Epidermal melanocyte (primary cell): ENCODE results near the gene FGF6.
"Not testable (repeated sequence)": the region's sequence is repeated elsewhere in the genome, so short reads cannot be mapped to it uniquely, and the experiment has no call there.

Experiments used
- DNase-seq: peaks from one replicate; pipeline ENCODE4 v3.0.0; 2011; ENCODE audit warnings: low spot score; ENCODE audit not compliant: insufficient read length

FGF6 gene, protein sequence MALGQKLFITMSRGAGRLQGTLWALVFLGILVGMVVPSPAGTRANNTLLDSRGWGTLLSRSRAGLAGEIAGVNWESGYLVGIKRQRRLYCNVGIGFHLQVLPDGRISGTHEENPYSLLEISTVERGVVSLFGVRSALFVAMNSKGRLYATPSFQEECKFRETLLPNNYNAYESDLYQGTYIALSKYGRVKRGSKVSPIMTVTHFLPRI

GRCh38 chr12:4445156-4446101, at the start of gene FGF6:
FGF6 (minus strand) TSS chr12:4445815; CDS start chr12:4445570, 245 bp downstream.
- DNase-seq = no peak

- no peak for DNase-seq
Measured at GRCh38 chr12:4490973-4491372, 45.4 kb upstream of the FGF6 start.

DNA sequence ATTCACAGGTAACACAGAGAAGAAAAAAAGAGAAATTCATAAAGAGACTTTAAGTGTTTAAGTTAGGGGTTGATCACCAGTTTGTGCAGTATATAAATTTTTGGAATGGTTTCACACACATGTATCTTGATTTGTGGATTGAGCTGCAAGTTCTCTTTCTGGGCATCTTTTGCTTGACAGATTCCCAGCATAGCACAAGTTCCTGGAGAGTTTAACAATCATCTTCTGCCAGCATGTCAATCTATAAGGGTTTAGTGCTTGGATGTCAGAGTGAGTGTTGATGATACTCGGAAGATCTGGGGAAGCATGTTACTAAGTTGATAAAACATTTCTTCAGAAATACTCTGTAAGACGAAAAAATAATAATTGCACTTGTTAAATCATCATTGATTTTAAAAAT, 43.9 kb upstream of the FGF6 start:
- no peak for DNase-seq

- DNase-seq = no peak
Measured at GRCh38 chr12:4486980-4487379, 41.4 kb upstream of the FGF6 start.

GRCh38 chr12:4486049-4486699, 40.6 kb upstream of the FGF6 start:
- DNase-seq = no peak

DNA sequence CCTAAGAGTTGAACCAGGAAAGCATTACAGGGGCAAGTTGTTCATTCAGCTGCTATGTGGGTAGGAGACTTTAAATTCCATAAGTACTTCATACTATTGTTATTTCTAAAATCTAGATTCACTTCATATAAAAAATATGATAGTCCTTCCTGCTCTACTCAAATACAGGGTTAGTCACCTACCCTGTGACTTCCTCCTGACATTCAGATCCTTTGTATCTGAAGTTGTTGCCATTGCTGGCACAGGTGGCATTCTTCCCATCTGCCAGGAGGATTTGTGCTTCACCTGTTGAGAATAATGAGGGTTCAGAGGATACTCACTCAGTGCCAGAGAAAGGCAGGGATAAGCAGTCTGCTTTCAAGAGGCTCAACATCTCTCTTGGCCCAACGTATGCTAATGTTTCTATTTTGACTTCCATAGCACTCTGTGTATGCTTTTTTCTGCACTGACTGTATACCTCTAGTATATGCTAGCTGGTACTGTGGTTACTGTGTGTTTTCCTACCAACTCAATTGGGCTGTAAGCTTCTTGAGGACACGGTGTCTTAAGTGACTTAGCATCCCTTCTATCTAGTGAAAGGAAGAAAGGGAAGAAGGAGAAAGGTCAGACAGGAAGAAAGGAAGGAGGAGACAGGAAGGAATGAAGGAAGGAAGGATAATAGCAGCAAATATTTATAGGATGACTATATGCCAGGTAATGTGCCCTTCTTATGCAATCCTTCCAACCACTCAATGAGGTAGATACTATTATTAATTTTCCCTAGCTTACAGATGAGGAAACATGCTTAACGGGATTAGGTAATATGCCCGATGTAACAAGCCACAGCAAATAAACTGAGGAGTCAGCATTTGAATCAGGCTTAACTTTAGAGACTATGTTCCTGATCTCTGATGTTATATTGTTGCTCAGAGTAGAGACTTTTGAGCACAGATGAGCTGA, 38.5 kb upstream of the FGF6 start:
- DNase-seq = no peak

DNA sequence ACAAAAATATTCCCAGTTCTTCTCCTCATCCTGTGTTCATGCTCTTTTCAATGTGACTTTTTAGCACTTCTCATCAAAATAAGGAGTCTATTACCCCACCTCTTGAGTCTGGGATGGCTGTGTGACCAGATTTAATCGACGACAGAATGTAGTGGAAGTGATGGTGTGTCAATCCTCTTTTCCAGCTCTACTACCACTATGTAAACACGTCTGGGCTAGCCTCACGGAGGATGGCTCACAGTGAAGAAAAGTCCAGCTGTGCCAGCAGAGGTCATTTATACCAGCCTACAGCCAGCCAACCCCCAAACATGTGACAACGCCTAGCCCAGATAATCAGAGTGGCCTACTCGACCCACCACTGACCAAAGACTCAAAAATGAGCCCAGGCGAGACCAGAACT, 37.3 kb upstream of the FGF6 start:
- no peak for DNase-seq

DNA sequence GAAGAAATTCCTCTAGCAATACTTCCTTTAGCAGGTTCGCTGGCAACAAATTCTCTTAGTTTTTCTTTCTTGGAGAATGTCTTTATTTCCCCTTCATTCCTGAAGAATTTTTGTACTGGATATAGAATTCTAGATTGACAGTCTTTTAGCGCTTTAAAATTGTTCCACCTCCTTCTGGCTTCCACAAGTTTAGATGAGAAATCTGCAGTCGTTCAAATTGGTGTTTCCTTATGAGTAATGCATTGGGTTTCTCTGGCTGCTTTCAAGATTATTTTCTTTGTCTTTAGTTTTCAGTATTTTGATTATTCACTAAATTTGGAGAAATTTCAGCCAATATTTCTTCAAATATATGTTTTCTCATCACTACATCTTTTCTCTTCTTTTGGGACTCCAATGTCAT, 33.3 kb upstream of the FGF6 start:
- no peak for DNase-seq

DNA sequence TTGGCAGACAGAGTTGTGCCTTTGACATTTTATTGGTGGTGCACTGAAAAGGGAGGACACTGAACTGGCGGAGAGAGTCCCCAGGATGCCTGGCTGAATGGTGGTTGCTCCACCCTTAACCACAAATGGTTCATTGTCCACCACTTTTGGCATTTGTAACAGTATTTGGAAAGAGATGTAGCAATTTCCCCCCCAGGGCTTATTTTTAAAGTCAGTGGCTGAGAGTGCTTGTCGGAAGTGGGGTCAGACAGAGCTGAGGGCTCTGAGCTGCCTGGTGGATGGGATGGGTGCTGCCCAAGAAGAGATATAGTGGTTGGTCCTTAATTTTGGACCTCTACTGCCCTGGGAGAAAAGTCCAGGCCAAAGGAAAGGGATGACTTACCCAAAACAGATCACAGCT, 31.5 kb upstream of the FGF6 start:
- DNase-seq = no peak

DNA sequence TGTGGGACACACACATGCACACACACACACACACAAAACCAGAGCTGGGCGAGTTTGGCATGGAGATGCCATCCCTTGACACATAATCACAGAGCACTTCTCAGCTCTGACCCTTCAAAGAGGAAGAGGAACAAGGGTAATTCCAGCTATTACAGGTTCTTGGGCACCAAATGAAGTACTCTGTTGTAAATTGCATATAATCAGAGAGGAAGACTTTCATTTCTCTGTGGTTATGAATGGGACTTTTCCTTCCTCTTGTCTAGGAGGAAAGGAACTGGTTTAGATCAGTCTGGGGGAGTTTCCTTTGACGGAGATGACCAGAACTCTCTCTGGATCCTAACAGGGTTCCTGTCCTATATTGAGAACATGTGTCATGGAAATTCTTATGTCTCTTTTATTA, 26.4 kb upstream of the FGF6 start:
- no peak for DNase-seq

DNA sequence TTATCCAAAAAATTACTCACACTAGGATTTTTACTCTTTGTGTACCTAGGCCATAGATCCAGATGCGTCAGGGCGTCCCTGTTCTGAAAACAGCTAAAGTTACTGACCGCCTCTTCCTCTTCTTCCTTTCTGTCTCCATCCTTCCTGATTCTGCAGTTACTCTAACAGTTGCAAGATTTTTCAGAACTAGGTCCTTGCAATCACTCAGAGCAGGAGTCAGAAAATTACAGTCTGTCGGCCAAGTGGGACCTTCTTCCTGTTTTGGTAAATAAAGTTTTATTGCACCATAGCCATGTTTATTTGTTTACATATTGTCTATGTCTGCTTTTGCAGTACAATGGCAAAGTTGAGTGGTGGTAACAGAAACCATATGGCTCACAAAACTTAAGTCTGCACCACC, 25.6 kb upstream of the FGF6 start:
- no peak for DNase-seq

- DNase-seq = no peak
Measured at GRCh38 chr12:4468994-4469393, 23.4 kb upstream of the FGF6 start.

DNA sequence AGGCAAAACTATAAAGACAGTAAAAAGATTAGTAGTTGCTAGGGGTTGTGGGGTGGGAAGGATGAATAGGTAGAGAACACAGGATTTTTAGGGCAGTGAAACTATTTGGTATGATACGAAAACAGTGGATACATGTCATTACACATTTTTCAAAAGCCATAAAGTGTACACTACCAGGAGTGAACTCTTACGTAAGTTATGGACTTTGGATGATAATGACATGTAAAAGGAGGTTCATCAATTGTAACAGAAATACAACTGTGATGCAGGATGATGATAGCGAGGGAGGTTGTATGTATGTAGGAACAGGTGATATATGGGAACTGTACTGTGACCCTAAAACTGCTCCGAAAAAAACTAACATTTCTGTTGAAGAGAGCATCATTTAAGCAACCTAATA, 15.1 kb upstream of the FGF6 start:
- DNase-seq = no peak

GRCh38 chr12:4455849-4456248, 10.2 kb upstream of the FGF6 start:
- DNase-seq = not testable (repeated sequence)

GRCh38 chr12:4454315-4454860, 8.8 kb upstream of the FGF6 start:
- no peak for DNase-seq

DNA sequence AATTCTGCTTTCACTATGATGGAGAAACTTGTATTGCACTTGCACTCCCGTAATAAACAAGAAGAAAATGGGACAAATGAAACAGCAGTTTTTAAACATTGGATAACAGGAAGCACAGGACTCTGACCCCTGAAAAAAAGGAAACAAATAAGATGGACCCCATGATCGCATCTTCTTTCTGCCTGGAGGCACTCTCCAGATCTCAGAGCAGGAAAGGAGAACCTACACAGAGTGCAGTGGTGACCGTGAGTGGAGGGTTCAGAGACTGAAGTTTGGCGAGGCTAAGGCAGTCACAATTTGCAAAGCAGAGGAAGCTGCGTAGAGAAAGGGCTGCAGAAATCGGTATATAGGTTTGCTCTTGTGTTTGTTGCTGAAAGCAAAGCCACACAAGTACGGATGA, 6.1 kb upstream of the FGF6 start:
- DNase-seq = no peak

DNA sequence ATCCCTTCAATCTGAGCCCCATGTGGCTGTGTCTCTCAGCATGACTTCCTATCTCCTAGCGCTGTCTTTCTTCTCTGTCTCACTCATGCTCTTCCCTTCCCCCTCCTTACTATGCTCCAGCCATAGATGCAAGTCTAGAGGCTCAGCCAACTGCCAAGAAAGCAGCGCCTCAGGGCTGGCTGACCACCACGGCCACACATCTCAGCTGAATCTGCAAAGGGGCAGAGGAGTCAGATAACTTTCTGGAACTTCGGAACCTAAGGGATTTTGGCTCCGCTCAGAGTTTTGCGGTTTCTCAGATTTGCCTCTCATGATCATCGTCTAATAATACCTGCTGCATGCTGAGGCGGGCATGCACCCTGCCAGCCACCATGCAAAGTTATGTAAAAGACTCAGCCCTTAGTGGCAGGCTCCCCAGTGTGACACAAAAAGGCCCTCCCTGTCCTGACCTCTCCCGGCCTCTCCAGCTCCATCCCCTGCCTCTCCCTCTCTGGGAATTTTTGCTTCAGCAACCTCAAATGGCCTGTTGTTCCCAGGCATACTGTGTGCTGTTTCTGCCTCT, 5.0 kb upstream of the FGF6 start:
- DNase-seq = peak; percentile 26

DNA sequence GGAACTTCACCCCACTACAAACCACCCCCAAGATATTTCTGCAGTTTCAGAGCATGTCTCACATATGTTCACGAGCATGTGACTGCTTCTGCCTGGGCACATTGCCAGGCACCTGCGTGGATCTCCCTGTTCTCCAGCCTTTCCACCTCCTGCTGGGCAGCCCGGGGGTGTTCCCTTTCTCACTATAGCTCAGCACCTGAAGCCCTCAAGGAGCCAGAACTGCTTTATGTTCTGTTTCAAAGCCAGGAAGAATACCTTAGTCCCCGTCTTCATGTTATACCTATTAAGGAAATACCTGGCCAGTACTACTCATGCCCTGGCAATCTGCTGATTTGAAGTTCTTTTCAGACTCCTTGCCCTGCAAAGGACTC, 4.2 kb upstream of the FGF6 start:
- no peak for DNase-seq

GRCh38 chr12:4448943-4449850, 3.6 kb upstream of the FGF6 start:
- DNase-seq = no peak
